ENCODE measurements around the gene ERLIN1.

The ERLIN1 gene

DNA sequence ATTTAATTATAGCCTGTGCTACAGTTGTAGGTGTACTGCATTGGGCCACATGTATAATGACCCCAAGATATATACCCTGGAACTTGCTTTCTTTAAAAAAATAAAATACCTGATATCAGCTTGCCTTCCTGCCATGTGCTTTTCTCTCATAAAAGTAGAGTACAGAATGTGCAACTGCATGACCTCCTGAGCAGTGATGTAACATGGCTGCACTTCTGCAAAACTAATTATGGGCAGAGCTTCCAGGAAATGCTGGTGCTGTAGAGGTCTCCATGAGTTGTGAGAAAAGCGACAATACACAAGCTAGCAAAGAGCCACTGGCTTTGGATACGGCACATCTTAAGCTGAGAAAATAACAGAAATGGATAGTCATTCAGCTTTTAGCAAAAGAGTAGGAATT is 6.5 kb upstream of the ERLIN1 start:
- Histone ChIP-seq H3K27me3 (ENCODE audit: low read depth, low read length) (no peaks in the 10 kb centered on the region), H3K36me3 (ENCODE audit: control insufficient read depth in 1 of 2, insufficient read depth in 2 of 2, low read length in 2 of 2) (peaks cover 37 to 53% of the 10 kb centered on the region in 2 donors), H3K4me1 (ENCODE audit: control insufficient read depth in 1 of 2, insufficient read depth in 2 of 2, low read length in 2 of 2) (peaks cover 1% of the 10 kb centered on the region in 2 donors), H3K9me3 (ENCODE audit: control insufficient read depth in 1 of 2, low read length in 2 of 2) (no peaks in the 10 kb centered on the region), H3K27ac (ENCODE audit: low read length) (no peak overlapping the region), H3K4me3 (ENCODE audit: low read depth in 1 of 2, low read length in 2 of 2) (no peak overlapping the region)

DNA sequence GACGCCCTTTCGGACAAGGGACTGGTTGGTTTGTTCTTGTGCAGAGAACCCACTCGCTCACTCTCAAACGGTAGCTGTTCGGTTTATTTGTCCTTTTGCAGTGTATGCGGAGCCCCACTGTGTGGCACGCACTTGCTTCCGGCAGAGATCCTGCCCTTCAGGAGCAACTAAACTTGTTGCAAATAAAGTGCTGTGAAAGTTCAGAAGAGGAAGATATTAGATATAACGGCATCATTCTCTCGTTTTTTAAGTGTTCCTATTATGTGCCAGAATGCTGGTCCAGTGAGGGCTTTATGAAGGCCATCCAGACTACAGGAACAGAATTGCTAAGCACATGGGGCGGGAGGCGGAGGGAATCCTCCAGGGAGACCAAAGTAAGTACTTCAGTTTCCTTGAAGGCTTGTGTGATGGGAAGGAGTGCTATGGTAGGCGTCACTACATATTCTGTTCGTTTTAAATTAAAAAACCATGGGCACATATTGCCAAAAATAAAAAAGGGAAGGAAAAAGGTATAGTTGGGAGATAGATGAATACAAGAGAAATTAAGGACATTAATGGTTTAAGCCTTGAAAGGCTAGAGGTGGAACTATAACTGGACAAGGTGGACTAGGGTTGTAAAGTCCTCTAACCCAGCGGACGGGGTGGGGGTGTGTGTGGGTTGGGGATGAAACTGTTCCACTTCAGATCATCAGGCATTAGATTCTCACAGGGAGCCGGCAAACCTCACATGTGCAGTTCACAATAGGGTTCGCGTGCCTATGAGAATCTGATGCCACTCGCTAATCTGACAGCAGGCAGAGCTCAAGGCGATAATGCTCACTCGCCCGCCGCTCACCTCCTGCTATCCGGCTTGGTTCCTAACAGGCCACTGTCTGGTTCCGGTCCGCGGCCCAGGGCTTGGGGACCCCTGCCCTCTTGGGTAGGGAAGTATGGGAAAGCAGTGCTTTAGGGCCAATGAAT is 704 bp upstream of the ERLIN1 start:
- Histone ChIP-seq H3K9me3 (ENCODE audit: control insufficient read depth in 1 of 2, low read length in 2 of 2) (no peaks in the 10 kb centered on the region), H3K27me3 (ENCODE audit: low read depth, low read length) (no peaks in the 10 kb centered on the region), H3K4me1 (ENCODE audit: control insufficient read depth in 1 of 2, insufficient read depth in 2 of 2, low read length in 2 of 2) (peaks cover 13 to 15% of the 10 kb centered on the region in 2 donors), H3K4me3 (ENCODE audit: low read depth in 1 of 2, low read length in 2 of 2) (peak overlapping the region; percentile 95), H3K36me3 (ENCODE audit: control insufficient read depth in 1 of 2, insufficient read depth in 2 of 2, low read length in 2 of 2) (peaks cover 28 to 33% of the 10 kb centered on the region in 2 donors), H3K27ac (ENCODE audit: low read length) (peak overlapping the region; percentile 93)

DNA sequence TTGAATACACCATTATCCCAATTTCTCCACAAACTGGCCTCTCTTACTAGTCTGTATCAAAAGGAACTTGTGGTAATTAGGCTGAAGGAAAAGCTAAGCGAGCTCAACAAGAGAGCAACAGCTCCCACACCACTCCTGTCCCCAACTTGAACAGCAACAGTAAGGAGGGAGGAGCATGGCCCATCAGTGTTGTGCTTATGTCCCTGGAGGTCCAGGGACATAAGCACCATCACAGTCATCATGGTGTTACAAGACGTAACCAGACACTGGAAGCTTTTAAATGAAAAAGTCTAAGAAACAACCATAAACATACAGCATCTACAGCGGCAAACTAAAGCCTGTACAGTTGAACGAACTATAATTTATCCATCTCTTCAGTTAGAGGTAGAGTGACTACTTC is 989 bp downstream of the ERLIN1 start:
- Histone ChIP-seq H3K27ac (ENCODE audit: low read length) (peak overlapping the region; percentile 93), H3K4me3 (ENCODE audit: low read depth in 1 of 2, low read length in 2 of 2) (peak overlapping the region; percentile 95), H3K27me3 (ENCODE audit: low read depth, low read length) (no peaks in the 10 kb centered on the region), H3K4me1 (ENCODE audit: control insufficient read depth in 1 of 2, insufficient read depth in 2 of 2, low read length in 2 of 2) (peaks cover 13 to 15% of the 10 kb centered on the region in 2 donors), H3K9me3 (ENCODE audit: control insufficient read depth in 1 of 2, low read length in 2 of 2) (no peaks in the 10 kb centered on the region), H3K36me3 (ENCODE audit: control insufficient read depth in 1 of 2, insufficient read depth in 2 of 2, low read length in 2 of 2) (peaks cover 16 to 20% of the 10 kb centered on the region in 2 donors)

DNA sequence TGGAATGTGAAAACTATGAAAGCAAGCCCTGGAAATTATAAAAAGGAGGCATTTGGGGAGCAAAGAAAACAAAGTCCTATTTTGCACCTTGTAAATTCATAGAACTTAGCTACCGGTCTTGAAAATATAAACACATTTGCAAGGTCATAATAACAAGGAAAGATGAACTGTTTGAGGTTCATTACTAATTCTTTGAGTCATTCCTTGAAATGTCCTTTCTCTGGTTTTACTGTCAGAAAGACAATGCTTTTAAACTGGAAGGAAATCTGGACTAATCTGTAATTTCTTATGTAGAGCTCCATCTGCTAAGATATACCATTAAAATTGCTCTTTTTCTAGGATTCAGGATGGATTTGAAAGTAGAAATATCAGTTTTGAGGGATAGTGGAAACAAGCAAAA is 1.4 kb downstream of the ERLIN1 start:
- H3K27ac ChIP-seq (ENCODE audit: low read length) = peak overlapping the region; percentile 93
- H3K4me3 ChIP-seq (ENCODE audit: low read depth in 1 of 2, low read length in 2 of 2) = peak overlapping the region; percentile 95
- peaks cover 13 to 15% of the 10 kb centered on the region in 2 donors for H3K4me1 ChIP-seq (ENCODE audit: control insufficient read depth in 1 of 2, insufficient read depth in 2 of 2, low read length in 2 of 2)
- H3K27me3 ChIP-seq (ENCODE audit: low read depth, low read length) = no peaks in the 10 kb centered on the region
- peaks cover 16 to 19% of the 10 kb centered on the region in 2 donors for H3K36me3 ChIP-seq (ENCODE audit: control insufficient read depth in 1 of 2, insufficient read depth in 2 of 2, low read length in 2 of 2)
- no peaks in the 10 kb centered on the region for H3K9me3 ChIP-seq (ENCODE audit: control insufficient read depth in 1 of 2, low read length in 2 of 2)

DNA sequence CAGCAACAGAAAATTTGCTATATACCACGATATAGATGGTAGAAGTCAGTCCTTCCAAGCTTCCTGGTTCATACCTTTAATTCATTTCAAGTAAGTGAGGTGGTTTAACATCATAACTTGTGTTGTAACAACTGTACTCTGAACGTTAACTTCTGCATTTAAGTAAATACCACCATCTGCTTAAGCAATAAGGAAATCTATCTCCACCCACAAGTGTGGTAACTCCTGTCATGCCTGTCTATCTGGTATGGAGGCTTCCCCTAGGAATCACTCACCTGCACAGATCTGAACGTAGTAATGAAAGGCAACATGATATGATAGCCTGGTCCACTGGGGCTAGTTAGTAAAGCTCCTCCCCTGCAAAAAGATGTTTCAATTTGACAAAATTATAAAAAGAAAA is 2.3 kb downstream of the ERLIN1 start:
- Histone ChIP-seq H3K4me1 (ENCODE audit: control insufficient read depth in 1 of 2, insufficient read depth in 2 of 2, low read length in 2 of 2) (peaks cover 13 to 15% of the 10 kb centered on the region in 2 donors), H3K9me3 (ENCODE audit: control insufficient read depth in 1 of 2, low read length in 2 of 2) (no peaks in the 10 kb centered on the region), H3K4me3 (ENCODE audit: low read depth in 1 of 2, low read length in 2 of 2) (no peak overlapping the region), H3K27ac (ENCODE audit: low read length) (peak overlapping the region; percentile 29), H3K36me3 (ENCODE audit: control insufficient read depth in 1 of 2, insufficient read depth in 2 of 2, low read length in 2 of 2) (peaks cover 16 to 21% of the 10 kb centered on the region in 2 donors), H3K27me3 (ENCODE audit: low read depth, low read length) (no peaks in the 10 kb centered on the region)

DNA sequence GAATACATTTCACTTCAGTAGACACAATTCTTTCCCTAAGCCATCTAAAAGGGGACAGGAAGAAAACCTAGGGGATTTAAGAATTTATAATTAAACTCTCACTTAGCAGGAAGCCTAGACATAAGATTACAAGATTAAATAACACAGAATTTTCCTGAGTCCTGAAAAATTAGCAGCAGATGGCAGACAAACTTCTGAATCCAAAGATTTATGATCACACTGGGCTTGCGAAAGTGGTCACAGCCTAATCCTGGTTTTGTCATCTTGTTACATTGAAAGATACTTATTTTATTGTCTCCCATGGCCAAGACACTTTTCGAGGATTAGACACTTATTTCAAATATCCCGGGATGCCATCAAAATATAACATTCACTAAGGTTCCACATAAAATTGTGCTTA is 2.9 kb downstream of the ERLIN1 start:
- Histone ChIP-seq H3K9me3 (ENCODE audit: control insufficient read depth in 1 of 2, low read length in 2 of 2) (no peaks in the 10 kb centered on the region), H3K4me1 (ENCODE audit: control insufficient read depth in 1 of 2, insufficient read depth in 2 of 2, low read length in 2 of 2) (peaks cover 13 to 15% of the 10 kb centered on the region in 2 donors), H3K4me3 (ENCODE audit: low read depth in 1 of 2, low read length in 2 of 2) (no peak overlapping the region), H3K27ac (ENCODE audit: low read length) (peak overlapping the region; percentile 29), H3K36me3 (ENCODE audit: control insufficient read depth in 1 of 2, insufficient read depth in 2 of 2, low read length in 2 of 2) (peaks cover 18 to 27% of the 10 kb centered on the region in 2 donors), H3K27me3 (ENCODE audit: low read depth, low read length) (no peaks in the 10 kb centered on the region)

DNA sequence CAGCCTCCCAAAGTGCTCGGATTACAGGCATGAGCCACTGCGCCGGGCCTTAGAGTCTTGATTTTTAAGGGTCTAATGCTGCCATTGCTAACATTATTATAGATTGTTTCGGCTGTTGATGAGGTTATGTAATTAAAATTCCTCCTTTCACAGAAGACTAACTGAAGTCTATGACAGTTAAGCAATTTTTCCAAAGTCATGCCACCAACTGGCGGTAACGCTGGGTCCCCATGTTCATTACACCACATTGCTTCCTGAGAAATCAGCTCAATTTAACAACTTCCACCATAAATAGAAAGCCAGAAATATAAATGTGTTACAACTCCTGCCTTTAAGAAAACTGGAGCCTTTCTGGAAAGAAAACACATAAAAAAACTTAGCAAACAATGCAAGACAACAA is 3.5 kb downstream of the ERLIN1 start:
- Histone ChIP-seq H3K9me3 (ENCODE audit: control insufficient read depth in 1 of 2, low read length in 2 of 2) (no peaks in the 10 kb centered on the region), H3K4me1 (ENCODE audit: control insufficient read depth in 1 of 2, insufficient read depth in 2 of 2, low read length in 2 of 2) (peaks cover 12 to 13% of the 10 kb centered on the region in 2 donors), H3K27ac (ENCODE audit: low read length) (peak overlapping the region; percentile 29), H3K27me3 (ENCODE audit: low read depth, low read length) (no peaks in the 10 kb centered on the region), H3K36me3 (ENCODE audit: control insufficient read depth in 1 of 2, insufficient read depth in 2 of 2, low read length in 2 of 2) (peaks cover 18 to 33% of the 10 kb centered on the region in 2 donors), H3K4me3 (ENCODE audit: low read depth in 1 of 2, low read length in 2 of 2) (no peak overlapping the region)

DNA sequence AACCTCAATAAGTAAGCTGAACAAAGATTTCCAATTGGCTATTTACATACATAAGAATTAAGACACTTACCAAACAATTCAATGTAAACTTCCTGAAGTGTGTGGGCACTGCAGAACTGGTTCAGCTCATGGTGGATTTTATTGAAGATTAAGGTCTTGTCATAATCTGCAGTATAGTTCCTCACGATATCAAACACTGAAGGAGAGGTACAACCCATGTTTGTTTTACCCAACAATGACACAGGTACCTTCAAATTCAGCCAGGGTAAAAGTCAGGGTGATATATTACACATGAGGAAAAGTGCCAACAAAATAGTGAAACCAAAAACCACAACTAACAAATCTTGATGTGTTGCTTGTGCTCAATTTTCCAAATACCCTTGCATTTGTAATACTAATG is 10.0 kb downstream of the ERLIN1 start:
- Histone ChIP-seq H3K27me3 (ENCODE audit: low read depth, low read length) (no peaks in the 10 kb centered on the region), H3K9me3 (ENCODE audit: control insufficient read depth in 1 of 2, low read length in 2 of 2) (peaks cover 0 to 3% of the 10 kb centered on the region in 2 donors), H3K36me3 (ENCODE audit: control insufficient read depth in 1 of 2, insufficient read depth in 2 of 2, low read length in 2 of 2) (peaks cover 38 to 58% of the 10 kb centered on the region in 2 donors), H3K27ac (ENCODE audit: low read length) (peak overlapping the region; percentile 11), H3K4me1 (ENCODE audit: control insufficient read depth in 1 of 2, insufficient read depth in 2 of 2, low read length in 2 of 2) (peaks cover 0 to 5% of the 10 kb centered on the region in 2 donors), H3K4me3 (ENCODE audit: low read depth in 1 of 2, low read length in 2 of 2) (no peak overlapping the region)

DNA sequence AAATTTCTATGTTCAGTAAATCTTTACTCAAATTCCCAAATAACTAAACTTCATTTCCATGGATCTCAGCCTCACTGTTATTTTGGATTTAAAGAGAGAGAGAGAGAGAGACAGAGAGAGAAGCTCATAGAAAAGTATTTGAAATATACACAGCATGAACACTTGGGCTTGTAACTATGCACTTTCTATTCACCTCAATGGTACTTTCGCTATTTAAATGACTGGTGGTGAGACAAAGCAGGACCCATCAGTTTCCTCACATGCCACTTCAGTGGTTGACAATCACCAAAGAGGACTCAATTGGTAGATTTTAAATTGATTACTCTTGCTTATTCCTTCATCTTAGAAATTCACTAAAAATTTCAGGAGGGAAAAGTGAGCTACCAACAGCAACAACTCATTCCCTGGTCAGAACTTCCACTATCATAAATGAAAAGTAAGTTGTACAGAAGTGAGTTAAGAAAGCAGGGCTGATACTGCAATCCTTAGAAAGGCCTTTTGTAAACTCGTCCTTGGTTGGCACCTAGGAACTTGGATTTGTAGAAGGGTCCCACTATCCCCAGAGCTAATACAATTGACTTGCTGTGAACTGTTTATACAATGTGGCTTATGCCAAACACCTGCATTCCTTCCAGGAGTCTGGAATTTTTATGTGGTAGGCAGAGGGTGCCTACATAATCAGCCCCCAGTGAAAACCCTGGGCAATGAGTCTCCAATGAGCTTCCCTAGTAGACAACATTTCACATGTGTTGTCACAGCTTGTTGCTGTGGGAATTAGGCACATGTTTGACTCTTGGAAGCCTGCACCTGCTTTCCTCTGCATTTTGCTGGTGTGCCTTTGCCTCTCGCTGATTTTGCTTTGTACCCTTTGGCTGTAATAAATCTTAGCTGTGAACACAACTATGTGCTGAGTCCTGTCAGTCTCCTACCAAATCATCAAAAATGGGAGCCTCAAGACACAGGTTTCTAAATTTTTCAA is 10.8 kb downstream of the ERLIN1 start:
- Histone ChIP-seq H3K27me3 (ENCODE audit: low read depth, low read length) (no peaks in the 10 kb centered on the region), H3K27ac (ENCODE audit: low read length) (no peak overlapping the region), H3K4me1 (ENCODE audit: control insufficient read depth in 1 of 2, insufficient read depth in 2 of 2, low read length in 2 of 2) (peaks cover 0 to 5% of the 10 kb centered on the region in 2 donors), H3K4me3 (ENCODE audit: low read depth in 1 of 2, low read length in 2 of 2) (no peak overlapping the region), H3K9me3 (ENCODE audit: control insufficient read depth in 1 of 2, low read length in 2 of 2) (peaks cover 0 to 3% of the 10 kb centered on the region in 2 donors), H3K36me3 (ENCODE audit: control insufficient read depth in 1 of 2, insufficient read depth in 2 of 2, low read length in 2 of 2) (peaks cover 38 to 58% of the 10 kb centered on the region in 2 donors)

DNA sequence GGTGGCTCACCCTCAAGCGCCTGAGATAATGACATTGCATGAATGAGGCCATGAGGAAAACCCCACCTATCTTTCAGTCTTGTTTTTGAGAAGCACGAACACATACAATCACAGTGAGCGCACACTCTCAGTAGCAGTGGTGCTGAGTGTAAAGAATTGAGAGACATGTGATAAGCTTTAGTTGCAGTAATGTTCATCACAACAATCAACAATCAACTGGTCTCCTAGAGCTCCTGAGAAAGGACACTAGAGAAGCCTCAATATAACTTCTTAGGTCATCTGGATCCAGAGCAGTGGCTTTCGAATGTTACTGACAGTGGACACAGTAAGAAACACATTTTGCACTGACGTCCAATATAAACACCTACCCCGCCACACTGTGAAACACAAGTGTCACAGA is 12.8 kb downstream of the ERLIN1 start:
- H3K36me3 ChIP-seq (ENCODE audit: control insufficient read depth in 1 of 2, insufficient read depth in 2 of 2, low read length in 2 of 2) = peaks cover 30 to 46% of the 10 kb centered on the region in 2 donors
- H3K4me1 ChIP-seq (ENCODE audit: control insufficient read depth in 1 of 2, insufficient read depth in 2 of 2, low read length in 2 of 2) = peaks cover 0 to 5% of the 10 kb centered on the region in 2 donors
- no peak overlapping the region for H3K4me3 ChIP-seq (ENCODE audit: low read depth in 1 of 2, low read length in 2 of 2)
- H3K27me3 ChIP-seq (ENCODE audit: low read depth, low read length) = no peaks in the 10 kb centered on the region
- peaks cover 0 to 3% of the 10 kb centered on the region in 2 donors for H3K9me3 ChIP-seq (ENCODE audit: control insufficient read depth in 1 of 2, low read length in 2 of 2)
- H3K27ac ChIP-seq (ENCODE audit: low read length) = no peak overlapping the region

DNA sequence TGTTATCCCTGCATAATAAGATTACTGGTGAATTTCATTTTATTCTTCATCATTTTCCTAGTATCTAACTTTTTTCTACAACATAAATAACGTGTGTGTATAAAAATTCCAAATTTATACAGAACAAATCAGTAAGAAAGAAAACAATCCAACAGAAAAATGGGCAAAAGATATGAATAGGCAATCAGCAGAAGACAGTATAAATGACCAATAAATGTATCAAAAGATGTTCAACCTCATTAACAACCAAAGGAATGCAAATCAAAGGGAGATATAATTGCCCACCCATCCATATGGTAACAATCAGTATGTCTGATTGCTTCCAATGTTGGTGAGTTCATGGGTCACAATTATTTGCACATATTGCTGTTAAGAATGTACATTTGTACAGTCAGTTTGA is 13.5 kb downstream of the ERLIN1 start:
- H3K4me3 ChIP-seq (ENCODE audit: low read depth in 1 of 2, low read length in 2 of 2) = no peak overlapping the region
- peaks cover 30 to 39% of the 10 kb centered on the region in 2 donors for H3K36me3 ChIP-seq (ENCODE audit: control insufficient read depth in 1 of 2, insufficient read depth in 2 of 2, low read length in 2 of 2)
- peaks cover 0 to 3% of the 10 kb centered on the region in 2 donors for H3K9me3 ChIP-seq (ENCODE audit: control insufficient read depth in 1 of 2, low read length in 2 of 2)
- peaks cover 0 to 5% of the 10 kb centered on the region in 2 donors for H3K4me1 ChIP-seq (ENCODE audit: control insufficient read depth in 1 of 2, insufficient read depth in 2 of 2, low read length in 2 of 2)
- no peaks in the 10 kb centered on the region for H3K27me3 ChIP-seq (ENCODE audit: low read depth, low read length)
- no peak overlapping the region for H3K27ac ChIP-seq (ENCODE audit: low read length)

Data from muscle layer of duodenum (tissue), 2 donors.